ENCODE measurements around the gene FBLN7.

The FBLN7 gene

DNA sequence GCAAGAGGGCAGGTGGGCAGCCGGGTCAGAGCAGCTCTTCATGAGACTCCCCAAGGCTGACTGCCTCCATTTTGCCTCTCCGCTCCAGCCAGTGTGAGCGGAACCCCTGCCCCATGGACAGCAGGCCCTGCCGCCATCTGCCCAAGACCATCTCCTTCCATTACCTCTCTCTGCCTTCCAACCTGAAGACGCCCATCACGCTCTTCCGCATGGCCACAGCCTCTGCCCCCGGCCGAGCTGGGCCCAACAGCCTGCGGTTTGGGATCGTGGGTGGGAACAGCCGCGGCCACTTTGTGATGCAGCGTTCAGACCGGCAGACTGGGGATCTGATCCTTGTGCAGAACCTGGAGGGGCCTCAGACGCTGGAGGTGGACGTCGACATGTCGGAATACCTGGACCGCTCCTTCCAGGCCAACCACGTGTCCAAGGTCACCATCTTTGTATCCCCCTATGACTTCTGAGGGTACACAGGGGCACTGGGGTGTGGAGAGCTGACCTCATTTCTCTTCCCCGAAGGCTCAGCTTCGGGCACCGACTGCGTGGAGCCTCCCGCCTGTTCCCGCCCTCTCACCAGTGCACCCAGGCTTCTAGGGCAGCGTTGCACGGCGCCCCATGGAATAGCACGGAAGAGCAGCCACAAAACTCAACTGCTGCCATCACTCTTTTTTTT is 49.0 kb downstream of the FBLN7 start:
- H3K36me3 ChIP-seq (ENCODE audit: control insufficient read depth in 2 of 2, insufficient read depth in 2 of 2, low read length in 2 of 2): no peaks in the 10 kb centered on the region
- H3K9me3 ChIP-seq (ENCODE audit: control insufficient read depth in 2 of 2, low read length in 2 of 2): peaks cover 0 to 2% of the 10 kb centered on the region in 2 donors
- no peaks in the 10 kb centered on the region for H3K4me1 ChIP-seq (ENCODE audit: control insufficient read depth, insufficient read depth, low read length)
- H3K9ac ChIP-seq (ENCODE audit: low read length in 2 of 2): no peak overlapping the region
- no peak overlapping the region for H3K27ac ChIP-seq (ENCODE audit: low read length)
- peaks cover 0 to 4% of the 10 kb centered on the region in 2 donors for H3K27me3 ChIP-seq (ENCODE audit: control insufficient read depth in 1 of 2, insufficient read depth in 2 of 2, low read length in 2 of 2)
- H3K4me3 ChIP-seq (ENCODE audit: low read length in 2 of 2): no peak overlapping the region

GRCh38 chr2:112187805-112188596 is 49.8 kb downstream of the FBLN7 start:
- no peaks in the 10 kb centered on the region for H3K36me3 ChIP-seq (ENCODE audit: control insufficient read depth in 2 of 2, insufficient read depth in 2 of 2, low read length in 2 of 2)
- no peak overlapping the region for H3K27ac ChIP-seq (ENCODE audit: low read length)
- peaks cover 0 to 2% of the 10 kb centered on the region in 2 donors for H3K9me3 ChIP-seq (ENCODE audit: control insufficient read depth in 2 of 2, low read length in 2 of 2)
- no peaks in the 10 kb centered on the region for H3K4me1 ChIP-seq (ENCODE audit: control insufficient read depth, insufficient read depth, low read length)
- no peaks in the 10 kb centered on the region for H3K27me3 ChIP-seq (ENCODE audit: control insufficient read depth in 1 of 2, insufficient read depth in 2 of 2, low read length in 2 of 2)
- no peak overlapping the region for H3K4me3 ChIP-seq (ENCODE audit: low read length in 2 of 2)
- no peak overlapping the region for H3K9ac ChIP-seq (ENCODE audit: low read length in 2 of 2)

GRCh38 chr2:112189001-112189556 is 50.9 kb downstream of the FBLN7 start:
- no peaks in the 10 kb centered on the region for H3K4me1 ChIP-seq (ENCODE audit: control insufficient read depth, insufficient read depth, low read length)
- H3K27ac ChIP-seq (ENCODE audit: low read length): no peak overlapping the region
- no peaks in the 10 kb centered on the region for H3K36me3 ChIP-seq (ENCODE audit: control insufficient read depth in 2 of 2, insufficient read depth in 2 of 2, low read length in 2 of 2)
- peaks cover 0 to 2% of the 10 kb centered on the region in 2 donors for H3K9me3 ChIP-seq (ENCODE audit: control insufficient read depth in 2 of 2, low read length in 2 of 2)
- no peaks in the 10 kb centered on the region for H3K27me3 ChIP-seq (ENCODE audit: control insufficient read depth in 1 of 2, insufficient read depth in 2 of 2, low read length in 2 of 2)
- H3K9ac ChIP-seq (ENCODE audit: low read length in 2 of 2): no peak overlapping the region
- no peak overlapping the region for H3K4me3 ChIP-seq (ENCODE audit: low read length in 2 of 2)

GRCh38 chr2:112194028-112194427 is 55.8 kb downstream of the FBLN7 start:
- H3K4me3 ChIP-seq (ENCODE audit: low read length in 2 of 2): no peak overlapping the region

GRCh38 chr2:112194482-112194881 is 56.3 kb downstream of the FBLN7 start:
- H3K27ac ChIP-seq (ENCODE audit: low read length): no peak overlapping the region
- no peak overlapping the region for H3K4me3 ChIP-seq (ENCODE audit: low read length in 2 of 2)
- no peaks in the 10 kb centered on the region for H3K27me3 ChIP-seq (ENCODE audit: control insufficient read depth in 1 of 2, insufficient read depth in 2 of 2, low read length in 2 of 2)
- H3K9me3 ChIP-seq (ENCODE audit: control insufficient read depth in 2 of 2, low read length in 2 of 2): no peaks in the 10 kb centered on the region
- no peak overlapping the region for H3K9ac ChIP-seq (ENCODE audit: low read length in 2 of 2)
- H3K36me3 ChIP-seq (ENCODE audit: control insufficient read depth in 2 of 2, insufficient read depth in 2 of 2, low read length in 2 of 2): no peaks in the 10 kb centered on the region
- no peaks in the 10 kb centered on the region for H3K4me1 ChIP-seq (ENCODE audit: control insufficient read depth, insufficient read depth, low read length)

More at GRCh38 chr2:112194028-112194427, 55.8 kb downstream of the FBLN7 start:
- Histone ChIP-seq H3K27me3 (ENCODE audit: control insufficient read depth in 1 of 2, insufficient read depth in 2 of 2, low read length in 2 of 2) (no peaks in the 10 kb centered on the region), H3K9me3 (ENCODE audit: control insufficient read depth in 2 of 2, low read length in 2 of 2) (no peaks in the 10 kb centered on the region), H3K4me1 (ENCODE audit: control insufficient read depth, insufficient read depth, low read length) (no peaks in the 10 kb centered on the region), H3K27ac (ENCODE audit: low read length) (no peak overlapping the region), H3K9ac (ENCODE audit: low read length in 2 of 2) (no peak overlapping the region), H3K36me3 (ENCODE audit: control insufficient read depth in 2 of 2, insufficient read depth in 2 of 2, low read length in 2 of 2) (no peaks in the 10 kb centered on the region)

GRCh38 chr2:112195167-112195766 is 57.1 kb downstream of the FBLN7 start:
- no peaks in the 10 kb centered on the region for H3K27me3 ChIP-seq (ENCODE audit: control insufficient read depth in 1 of 2, insufficient read depth in 2 of 2, low read length in 2 of 2)
- H3K9ac ChIP-seq (ENCODE audit: low read length in 2 of 2): no peak overlapping the region
- H3K9me3 ChIP-seq (ENCODE audit: control insufficient read depth in 2 of 2, low read length in 2 of 2): peaks cover 0 to 4% of the 10 kb centered on the region in 2 donors
- no peaks in the 10 kb centered on the region for H3K4me1 ChIP-seq (ENCODE audit: control insufficient read depth, insufficient read depth, low read length)
- no peak overlapping the region for H3K27ac ChIP-seq (ENCODE audit: low read length)
- no peaks in the 10 kb centered on the region for H3K36me3 ChIP-seq (ENCODE audit: control insufficient read depth in 2 of 2, insufficient read depth in 2 of 2, low read length in 2 of 2)
- no peak overlapping the region for H3K4me3 ChIP-seq (ENCODE audit: low read length in 2 of 2)

DNA sequence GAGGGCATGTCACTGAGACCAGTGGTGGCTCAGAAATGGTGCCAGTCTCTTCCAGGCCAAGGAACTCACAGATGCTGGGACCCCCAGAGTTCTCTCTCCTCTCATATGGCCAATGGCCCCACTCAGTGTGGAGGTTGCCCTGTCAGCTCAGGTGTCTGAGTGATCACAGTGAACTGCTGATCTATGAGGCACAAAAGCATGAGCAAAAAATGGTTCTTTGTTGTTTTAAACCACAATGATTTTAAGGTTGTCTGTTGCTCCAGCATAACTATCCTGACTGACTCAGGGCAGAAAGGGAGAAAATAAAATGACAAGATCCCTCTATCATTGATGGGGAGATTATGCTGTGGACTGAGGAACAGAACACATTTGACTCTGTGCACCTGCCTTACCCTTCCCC is 57.8 kb downstream of the FBLN7 start:
- Histone ChIP-seq H3K4me1 (ENCODE audit: control insufficient read depth, insufficient read depth, low read length) (no peaks in the 10 kb centered on the region), H3K9me3 (ENCODE audit: control insufficient read depth in 2 of 2, low read length in 2 of 2) (peaks cover 0 to 5% of the 10 kb centered on the region in 2 donors), H3K27ac (ENCODE audit: low read length) (no peak overlapping the region), H3K4me3 (ENCODE audit: low read length in 2 of 2) (no peak overlapping the region), H3K36me3 (ENCODE audit: control insufficient read depth in 2 of 2, insufficient read depth in 2 of 2, low read length in 2 of 2) (no peaks in the 10 kb centered on the region), H3K9ac (ENCODE audit: low read length in 2 of 2) (no peak overlapping the region), H3K27me3 (ENCODE audit: control insufficient read depth in 1 of 2, insufficient read depth in 2 of 2, low read length in 2 of 2) (no peaks in the 10 kb centered on the region)

GRCh38 chr2:112197868-112198267 is 59.7 kb downstream of the FBLN7 start:
- no peaks in the 10 kb centered on the region for H3K27me3 ChIP-seq (ENCODE audit: control insufficient read depth in 1 of 2, insufficient read depth in 2 of 2, low read length in 2 of 2)
- H3K36me3 ChIP-seq (ENCODE audit: control insufficient read depth in 2 of 2, insufficient read depth in 2 of 2, low read length in 2 of 2): no peaks in the 10 kb centered on the region
- no peak overlapping the region for H3K4me3 ChIP-seq (ENCODE audit: low read length in 2 of 2)
- no peak overlapping the region for H3K27ac ChIP-seq (ENCODE audit: low read length)
- H3K9me3 ChIP-seq (ENCODE audit: control insufficient read depth in 2 of 2, low read length in 2 of 2): peaks cover 0 to 5% of the 10 kb centered on the region in 2 donors
- H3K9ac ChIP-seq (ENCODE audit: low read length in 2 of 2): no peak overlapping the region
- no peaks in the 10 kb centered on the region for H3K4me1 ChIP-seq (ENCODE audit: control insufficient read depth, insufficient read depth, low read length)

- peaks cover 0 to 5% of the 10 kb centered on the region in 2 donors for H3K9me3 ChIP-seq (ENCODE audit: control insufficient read depth in 2 of 2, low read length in 2 of 2)
- no peak overlapping the region for H3K4me3 ChIP-seq (ENCODE audit: low read length in 2 of 2)
- H3K36me3 ChIP-seq (ENCODE audit: control insufficient read depth in 2 of 2, insufficient read depth in 2 of 2, low read length in 2 of 2): no peaks in the 10 kb centered on the region
- no peaks in the 10 kb centered on the region for H3K4me1 ChIP-seq (ENCODE audit: control insufficient read depth, insufficient read depth, low read length)
- H3K27me3 ChIP-seq (ENCODE audit: control insufficient read depth in 1 of 2, insufficient read depth in 2 of 2, low read length in 2 of 2): no peaks in the 10 kb centered on the region
- H3K9ac ChIP-seq (ENCODE audit: low read length in 2 of 2): no peak overlapping the region
- H3K27ac ChIP-seq (ENCODE audit: low read length): no peak overlapping the region
Observed at GRCh38 chr2:112198780-112199179, 60.6 kb downstream of the FBLN7 start.

GRCh38 chr2:112199188-112199587 is 61.0 kb downstream of the FBLN7 start:
- no peaks in the 10 kb centered on the region for H3K4me1 ChIP-seq (ENCODE audit: control insufficient read depth, insufficient read depth, low read length)
- H3K27ac ChIP-seq (ENCODE audit: low read length): no peak overlapping the region
- H3K4me3 ChIP-seq (ENCODE audit: low read length in 2 of 2): no peak overlapping the region
- H3K27me3 ChIP-seq (ENCODE audit: control insufficient read depth in 1 of 2, insufficient read depth in 2 of 2, low read length in 2 of 2): no peaks in the 10 kb centered on the region
- H3K36me3 ChIP-seq (ENCODE audit: control insufficient read depth in 2 of 2, insufficient read depth in 2 of 2, low read length in 2 of 2): no peaks in the 10 kb centered on the region
- H3K9ac ChIP-seq (ENCODE audit: low read length in 2 of 2): no peak overlapping the region
- H3K9me3 ChIP-seq (ENCODE audit: control insufficient read depth in 2 of 2, low read length in 2 of 2): peaks cover 0 to 5% of the 10 kb centered on the region in 2 donors

All from stomach smooth muscle (tissue), 2 donors.